Tibial artery (tissue), 4 donors: ENCODE measurements around the gene ZNF609.

ENCODE experiments used
- DNase-seq, 2 donors: peaks; one replicate each; pipeline ENCODE4 v3.0.0-alpha.2; 2019
- H3K27ac ChIP-seq, 2 donors: fragments of 200-600 bp; sonication (generic) in 1 of 2; 1 replicate in 1 of 2; 2 replicates in 1 of 2; pipeline ENCODE4 v1.5.1; 2018 to 2019; ENCODE audit warnings: mild to moderate bottlenecking in 1 of 2
- H3K27me3 ChIP-seq, 2 donors: fragments of 200-600 bp; sonication (generic) in 1 of 2; one replicate each; pipeline versions ENCODE4 v1.5.1 to v1.6.0; 2016 to 2019
- H3K36me3 ChIP-seq, 3 donors: fragments of 200-600 bp; sonication (generic) in 2 of 3; one replicate each; pipeline ENCODE4 v1.5.1; 2016 to 2019; ENCODE audit warnings: mild to moderate bottlenecking in 2 of 3
- H3K4me1 ChIP-seq, 4 donors: fragments of 200-600 bp; sonication (generic) in 2 of 4; 1 replicate in 3 of 4; 2 replicates in 1 of 4; pipeline ENCODE4 v1.5.1; 2016 to 2019
- H3K4me3 ChIP-seq, 2 donors: fragments of 200-600 bp; sonication (generic) in 1 of 2; 1 replicate in 1 of 2; 2 replicates in 1 of 2; pipeline ENCODE4 v1.5.1; 2018 to 2019; ENCODE audit warnings: mild to moderate bottlenecking in 2 of 2
- H3K9me3 ChIP-seq, 3 donors: fragments of 200-600 bp; sonication (generic) in 1 of 3; one replicate each; pipeline ENCODE4 v1.5.1; 2016 to 2019
- CTCF ChIP-seq, 2 experiments: fragments of 200-600 bp in 1 of 2; fragments of 450-650 bp in 1 of 2; IDR thresholded peaks; one replicate each; pipeline ENCODE4 v1.5.1; 2017 to 2019; ENCODE audit warnings: antibody characterized with exemption in 2 of 2, mild to moderate bottlenecking in 1 of 2, moderate library complexity in 1 of 2
- intact Hi-C: fragments of 100-400 bp; cut with DNase I; formaldehyde crosslinking; loops from one replicate; pipeline ENCODE4 v1.15.0; 2023; ENCODE audit warnings: low total_unique reads

ZNF609 gene

GRCh38 chr15:64618540-64618939, 158.2 kb downstream of the ZNF609 start:
- Histone ChIP-seq H3K4me3 (no peak overlapping the region), H3K36me3 (peaks cover 7 to 8% (median 8%) of the 10 kb centered on the region in 3 donors), H3K9me3 (no peaks in the 10 kb centered on the region), H3K27ac (no peak overlapping the region), H3K4me1 (peaks cover 0 to 19% (median 7%) of the 10 kb centered on the region in 4 donors), H3K27me3 (no peaks in the 10 kb centered on the region)
- no peak for TF ChIP-seq CTCF (IDR thresholded peaks at IDR 0.05)
- intact Hi-C loops: no loop called here
- DNase-seq: no peak

- Histone ChIP-seq H3K27me3 (no peaks in the 10 kb centered on the region), H3K4me3 (no peak overlapping the region), H3K36me3 (peaks cover 8 to 9% (median 8%) of the 10 kb centered on the region in 3 donors), H3K9me3 (no peaks in the 10 kb centered on the region), H3K4me1 (peaks cover 0 to 19% (median 7%) of the 10 kb centered on the region in 4 donors), H3K27ac (no peak overlapping the region)
- no peak for DNase-seq
- intact Hi-C loops: no loop called here
- no peak for TF ChIP-seq CTCF (IDR thresholded peaks at IDR 0.05)
Measured at GRCh38 chr15:64619880-64620839, 159.8 kb downstream of the ZNF609 start.

GRCh38 chr15:64621056-64621455, 160.7 kb downstream of the ZNF609 start:
- intact Hi-C loops: no loop called here
- Histone ChIP-seq H3K4me3 (no peak overlapping the region), H3K27me3 (no peaks in the 10 kb centered on the region)

GRCh38 chr15:64622410-64623260, 162.3 kb downstream of the ZNF609 start:
- TF ChIP-seq CTCF (IDR thresholded peaks at IDR 0.05): no peak
- no peak overlapping the region for H3K4me3 ChIP-seq
- no peak for DNase-seq
- no peak overlapping the region for H3K27ac ChIP-seq
- H3K9me3 ChIP-seq: no peaks in the 10 kb centered on the region
- peaks cover 8 to 12% (median 9%) of the 10 kb centered on the region in 3 donors for H3K36me3 ChIP-seq
- H3K27me3 ChIP-seq: no peaks in the 10 kb centered on the region
- intact Hi-C loops: no loop called here
- peaks cover 0 to 24% (median 7%) of the 10 kb centered on the region in 4 donors for H3K4me1 ChIP-seq

More at GRCh38 chr15:64621056-64621455, 160.7 kb downstream of the ZNF609 start:
- no peak for DNase-seq
- peaks cover 8 to 9% (median 8%) of the 10 kb centered on the region in 3 donors for H3K36me3 ChIP-seq
- no peak for TF ChIP-seq CTCF (IDR thresholded peaks at IDR 0.05)
- no peaks in the 10 kb centered on the region for H3K9me3 ChIP-seq
- H3K4me1 ChIP-seq: peaks cover 0 to 19% (median 7%) of the 10 kb centered on the region in 4 donors
- no peak overlapping the region for H3K27ac ChIP-seq

GRCh38 chr15:64623347-64623996, 163.1 kb downstream of the ZNF609 start:
- H3K36me3 ChIP-seq: peaks cover 8 to 12% (median 9%) of the 10 kb centered on the region in 3 donors
- peaks cover 0 to 24% (median 7%) of the 10 kb centered on the region in 4 donors for H3K4me1 ChIP-seq
- no peak overlapping the region for H3K4me3 ChIP-seq
- no peak overlapping the region for H3K27ac ChIP-seq
- DNase-seq: no peak
- H3K27me3 ChIP-seq: no peaks in the 10 kb centered on the region
- no peaks in the 10 kb centered on the region for H3K9me3 ChIP-seq
- intact Hi-C loops: no loop called here
- no peak for TF ChIP-seq CTCF (IDR thresholded peaks at IDR 0.05)
